Fibroblast of upper back skin (primary cell): Measurements from ENCODE around the gene OPN1MW.
"Not testable (repeated sequence)": the region's sequence is repeated elsewhere in the genome, so short reads cannot be mapped to it uniquely, and the experiment has no call there.

Experiments
- DNase-seq: peaks from one replicate; pipeline ENCODE4 v3.0.0-alpha.2; 2013

Gene OPN1MW

GRCh38 chrX:154211499-154211898 is 29.1 kb downstream of the OPN1MW start:
- DNase-seq: not testable (repeated sequence)

GRCh38 chrX:154219456-154219855 is 37.1 kb downstream of the OPN1MW start, which contains the start of gene OPN1MW2:
TSS of gene OPN1MW2 (plus strand) at chrX:154219756. CDS start at chrX:154219816, 60 bp downstream.
- not testable (repeated sequence) for DNase-seq

- DNase-seq: not testable (repeated sequence)
Measured at GRCh38 chrX:154225292-154225691, 42.9 kb downstream of the OPN1MW start.

GRCh38 chrX:154226706-154227105 is 44.3 kb downstream of the OPN1MW start:
- DNase-seq: not testable (repeated sequence)

GRCh38 chrX:154231443-154231842 is 49.0 kb downstream of the OPN1MW start:
- not testable (repeated sequence) for DNase-seq

- DNase-seq: not testable (repeated sequence)
Measured at GRCh38 chrX:154233620-154234019, 51.2 kb downstream of the OPN1MW start.

GRCh38 chrX:154238939-154239559 is 56.7 kb downstream of the OPN1MW start:
- not testable (repeated sequence) for DNase-seq

- not testable (repeated sequence) for DNase-seq
Measured at GRCh38 chrX:154239982-154240503, 57.6 kb downstream of the OPN1MW start.
